B cell (primary cell): Measurements from ENCODE around the gene NUP210. TPM values are rescaled to one million over a fixed set of nuclear protein-coding genes. Genes with fewer than 3 reads are reported as not detected.

ENCODE experiments used
- ATAC-seq: fragments of 200-7000 bp; cut with Tn5 transposase; one replicate; pipeline ENCODE4 v1.10.0; 2021; ENCODE audit warnings: low read depth, mild to moderate bottlenecking, moderate number of reproducible peaks, moderate library complexity
- CTCF ChIA-PET: fragments of 350-600 bp; sonication (Branson Sonifier 250); formaldehyde crosslinking; loops from one replicate; lab custom pipeline; 2021; ENCODE audit warnings: antibody characterized with exemption, inconsistent platforms; lab: Charles Lee
- POLR2A ChIA-PET: fragments of 350-600 bp; sonication (Branson Sonifier 250); formaldehyde crosslinking; loops from one replicate; lab custom pipeline; 2021; ENCODE audit warnings: antibody characterized with exemption; lab: Charles Lee
- DNase-seq: peaks from one replicate; pipeline ENCODE4 v3.0.0; 2013
- H2AFZ ChIP-seq: 2 replicates; pipeline ENCODE4 v1.6.1; 2012; ENCODE audit warnings: mild to moderate bottlenecking, low read depth, low read length; ENCODE audit not compliant: insufficient read depth, poor library complexity, severe bottlenecking
- H3K27ac ChIP-seq, 2 donors: 1 replicate in 1 of 2; 2 replicates in 1 of 2; pipeline ENCODE4 v1.5.1; 2012 to 2013; ENCODE audit warnings: low read length in 2 of 2, mild to moderate bottlenecking in 2 of 2, moderate library complexity in 1 of 2
- H3K27me3 ChIP-seq, 4 experiments: fragments of 200-600 bp in 1 of 4; sonication (generic) in 1 of 4; replicated peaks in 1 of 4; 1 replicate in 2 of 4; 2 replicates in 2 of 4; pipeline versions ENCODE4 v1.6.1 to v1.7.0; 2013 to 2016; ENCODE audit warnings: low read length in 3 of 4, mild to moderate bottlenecking in 2 of 4, mixed read lengths in 1 of 4, moderate library complexity in 1 of 4; ENCODE audit not compliant: insufficient read depth in 4 of 4, control insufficient read depth in 3 of 4; ENCODE audit errors: control extremely low read depth in 1 of 4
- H3K36me3 ChIP-seq, 2 experiments: replicated peaks in 1 of 2; 1 replicate in 1 of 2; 2 replicates in 1 of 2; pipeline versions ENCODE4 v1.6.1 to v1.7.1; 2013; ENCODE audit warnings: low read length in 1 of 2; ENCODE audit not compliant: insufficient read depth in 2 of 2, control insufficient read depth in 1 of 2; ENCODE audit errors: control extremely low read depth in 1 of 2, extremely low read depth in 1 of 2
- H3K4me1 ChIP-seq, 2 donors: fragments of 200-600 bp in 1 of 2; sonication (generic) in 1 of 2; 1 replicate in 1 of 2; 2 replicates in 1 of 2; pipeline versions ENCODE4 v1.5.1 to v1.6.1; 2013 to 2017; ENCODE audit warnings: low read length in 2 of 2; ENCODE audit not compliant: control insufficient read depth in 2 of 2, insufficient read depth in 2 of 2
- H3K4me2 ChIP-seq: replicated peaks from 2 replicates; pipeline ENCODE3; 2012; ENCODE audit warnings: mild to moderate bottlenecking, low read depth, low read length; ENCODE audit not compliant: poor library complexity, severe bottlenecking
- H3K4me3 ChIP-seq, 5 experiments: fragments of 200-600 bp in 1 of 5; sonication (generic) in 1 of 5; 1 replicate in 3 of 5; 2 replicates in 2 of 5; pipeline versions ENCODE4 v1.5.1 to v1.7.0; 2011 to 2016; ENCODE audit warnings: low read length in 4 of 5, mild to moderate bottlenecking in 4 of 5, low read depth in 2 of 5, control low read depth in 1 of 5, moderate library complexity in 1 of 5; ENCODE audit not compliant: insufficient read depth in 1 of 5; ENCODE audit errors: control extremely low read depth in 1 of 5, extremely low read depth in 1 of 5
- H3K79me2 ChIP-seq: fragments of 200-600 bp; sonication (generic); one replicate; pipeline ENCODE4 v1.6.0; 2016; ENCODE audit warnings: low read length; ENCODE audit not compliant: control insufficient read depth, insufficient read depth
- H3K9ac ChIP-seq: fragments of 200-600 bp; sonication (generic); 2 replicates; pipeline ENCODE4 v1.6.1; 2017; ENCODE audit warnings: mild to moderate bottlenecking, low read length, moderate library complexity
- H3K9me3 ChIP-seq, 3 donors: one replicate each; pipeline versions ENCODE4 v1.6.1 to v1.7.1; 2013; ENCODE audit warnings: low read length in 2 of 3; ENCODE audit not compliant: control insufficient read depth in 2 of 3, insufficient read depth in 1 of 3; ENCODE audit errors: control extremely low read depth in 1 of 3
- H4K20me1 ChIP-seq: 2 replicates; pipeline ENCODE4 v1.6.0; 2012; ENCODE audit warnings: mild to moderate bottlenecking, low read length; ENCODE audit not compliant: insufficient read depth, control insufficient read depth, poor library complexity, severe bottlenecking
- H3K27ac Mint-ChIP-seq: one replicate; pipeline ENCODE4 v1.8.0; 2021; ENCODE audit warnings: mixed read lengths
- H3K27me3 Mint-ChIP-seq: one replicate; pipeline ENCODE4 v1.8.0; 2021; ENCODE audit warnings: mixed read lengths
- H3K4me1 Mint-ChIP-seq: one replicate; pipeline ENCODE4 v1.8.0; 2021; ENCODE audit warnings: mixed read lengths
- H3K4me3 Mint-ChIP-seq: one replicate; pipeline ENCODE4 v1.8.0; 2021; ENCODE audit warnings: mixed read lengths
- H3K9me3 Mint-ChIP-seq: one replicate; pipeline ENCODE4 v1.8.0; 2022; ENCODE audit warnings: mixed read lengths; ENCODE audit not compliant: insufficient read depth
- CTCF ChIP-seq: fragments of 200-600 bp; IDR thresholded peaks from one replicate; pipeline ENCODE4 v1.8.0; 2022; ENCODE audit warnings: antibody characterized with exemption, mild to moderate bottlenecking
- EZH2 ChIP-seq: IDR thresholded peaks from 2 replicates; pipeline ENCODE4 v1.6.1; 2012; ENCODE audit warnings: borderline replicate concordance, low read depth, mild to moderate bottlenecking, moderate library complexity, low read length; ENCODE audit not compliant: insufficient read depth, poor library complexity, severe bottlenecking
- WGBS: methylation state at CpG from one replicate; pipeline ENCODE4 v1.1.5; 2013; ENCODE audit warnings: missing lambda C conversion rate; ENCODE audit not compliant: insufficient coverage; 5-methylcytosine and 5-hydroxymethylcytosine counted together
- intact Hi-C: fragments of 100-400 bp; cut with micrococcal nuclease; formaldehyde crosslinking; loops from one replicate; pipeline ENCODE4 v1.10.0; 2022
- polyA plus RNA-seq: library from polyadenylated mRNA; depleted of rRNA; stranded (reverse); fragments of >200 nt; gene quantifications from 2 replicates; pipeline ENCODE4 v1.2.3, GENCODE V29; 2012
- total RNA-seq, 2 donors: library from RNA; stranded (reverse); fragments of 120-200 nt in 1 of 2; gene quantifications; 1 replicate in 1 of 2; 2 replicates in 1 of 2; pipeline versions ENCODE4 v1.2.3 to v1.2.4, GENCODE V29; 2013 to 2022

NUP210 gene
- total and polyA plus RNA-seq, 2 donors (not counting 1 experiment from before 2014, with no cell fraction given), result 114 to 159 TPM

DNA sequence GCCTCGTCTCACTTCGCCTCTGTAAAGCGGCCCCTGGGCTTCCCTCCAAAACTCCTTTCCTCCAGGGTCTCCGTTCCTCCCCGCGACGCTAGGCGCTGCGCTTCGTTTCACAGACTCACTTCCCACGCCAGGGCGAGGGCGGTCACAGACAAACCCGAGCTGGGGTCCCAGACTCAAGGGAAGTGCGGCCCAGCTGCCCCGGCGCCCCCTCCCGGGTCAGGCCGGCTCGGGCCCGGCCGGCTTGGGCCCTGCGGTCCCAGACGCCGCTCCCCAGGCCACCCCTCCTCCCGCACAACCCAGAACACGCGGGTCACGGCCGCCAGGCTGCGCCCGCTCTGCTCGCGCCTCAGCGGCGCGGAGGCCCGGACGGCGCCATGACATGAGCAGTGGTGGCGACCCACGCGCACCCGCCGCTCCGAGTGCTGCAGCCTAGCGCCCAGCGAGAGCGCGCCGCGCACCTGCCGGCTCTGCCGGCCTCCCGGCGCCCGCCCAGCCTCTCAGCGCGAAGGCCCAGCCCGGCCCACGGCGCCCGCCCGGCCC is 547 bp downstream of the NUP210 start:
- H3K27ac ChIP-seq, result peak overlapping the region; percentile 63 to 91
- intact Hi-C loops, result loop anchor here (1.0 kb wide), 1 partner anchor 33 kb away; no protein-coding TSS in a partner anchor
- CTCF ChIA-PET, result interaction anchor here (0.6 to 6.1 kb wide), 4 partner anchors 8 to 42 kb away, joined by 3 to 66 read pairs (median 14); no protein-coding TSS in a partner anchor
- H3K79me2 ChIP-seq, result peaks cover 56% of the 10 kb centered on the region
- DNase-seq (no peak), ATAC-seq (peak; percentile 56)
- H3K4me3 ChIP-seq, result peak overlapping the region; percentile 24 to 82 (median 70)
- no peaks in the 10 kb centered on the region for H3K9me3 ChIP-seq
- H3K27me3 Mint-ChIP-seq, result no peaks in the 10 kb centered on the region
- WGBS, result under 1% methylated on average over 64 of the region's 64 CpGs
- H3K9ac ChIP-seq, result peak overlapping the region; percentile 87
- TF ChIP-seq EZH2, result no peak
- TF ChIP-seq CTCF, result peak; percentile 10
- H2AFZ ChIP-seq, result peak overlapping the region; percentile 76
- H3K27me3 ChIP-seq, result no peaks in the 10 kb centered on the region
- H3K36me3 ChIP-seq, result peaks cover 0 to 8% of the 10 kb centered on the region in 2 experiments
- peaks cover 64% of the 10 kb centered on the region for H3K4me1 Mint-ChIP-seq
- peak overlapping the region; percentile 93 for H3K4me3 Mint-ChIP-seq
- peak overlapping the region; percentile 94 for H3K27ac Mint-ChIP-seq
- H3K4me1 ChIP-seq, result peaks cover 59 to 61% of the 10 kb centered on the region in 2 donors
- peak overlapping the region; percentile 93 for H3K4me2 ChIP-seq
- no peaks in the 10 kb centered on the region for H3K9me3 Mint-ChIP-seq
- POLR2A ChIA-PET, result interaction anchor here (1.0 to 2.5 kb wide), 6 partner anchors 8 to 309 kb away, joined by 3 to 18 read pairs (median 6); partner anchors contain the start of gene HDAC11
- peaks cover 32% of the 10 kb centered on the region for H4K20me1 ChIP-seq
